Measurements from ENCODE around the gene ACOT4. TPM values are rescaled to one million over a fixed set of nuclear protein-coding genes. Genes with fewer than 3 reads are reported as not detected.
A peak's percentile ranks its signal among the peaks of the same experiment; 100 is the strongest.
"Not testable (repeated sequence)": the region's sequence is repeated elsewhere in the genome, so short reads cannot be mapped to it uniquely, and the experiment has no call there.

ACOT4 gene, protein sequence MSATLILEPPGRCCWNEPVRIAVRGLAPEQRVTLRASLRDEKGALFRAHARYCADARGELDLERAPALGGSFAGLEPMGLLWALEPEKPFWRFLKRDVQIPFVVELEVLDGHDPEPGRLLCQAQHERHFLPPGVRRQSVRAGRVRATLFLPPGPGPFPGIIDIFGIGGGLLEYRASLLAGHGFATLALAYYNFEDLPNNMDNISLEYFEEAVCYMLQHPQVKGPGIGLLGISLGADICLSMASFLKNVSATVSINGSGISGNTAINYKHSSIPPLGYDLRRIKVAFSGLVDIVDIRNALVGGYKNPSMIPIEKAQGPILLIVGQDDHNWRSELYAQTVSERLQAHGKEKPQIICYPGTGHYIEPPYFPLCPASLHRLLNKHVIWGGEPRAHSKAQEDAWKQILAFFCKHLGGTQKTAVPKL
- 1 to 10 TPM; 4.4 to 5.2 TPM for total RNA-seq

- H3K4me3 Mint-ChIP-seq = peak within 1 kb of the TSS; percentile 83 to 85
- H3K27ac Mint-ChIP-seq = peak within 1 kb of the TSS; percentile 40
- peak; percentile 63 to 69 for DNase-seq
- no peaks in the 10 kb centered on the region for H3K9me3 Mint-ChIP-seq
- H3K36me3 Mint-ChIP-seq (ENCODE audit: insufficient read depth in 2 of 2) = no peaks in the 10 kb centered on the region
- peaks cover 19% of the 10 kb centered on the region for H3K4me1 Mint-ChIP-seq (ENCODE audit: low read depth)
- H3K27me3 Mint-ChIP-seq (ENCODE audit: low read depth) = no peaks in the 10 kb centered on the region
- peak; percentile 89 for ATAC-seq (replicated peaks in 1 of 2)
Measured at GRCh38 chr14:73591690-73592449, at the start of gene ACOT4. ACOT4 (plus strand) TSS chr14:73591873; CDS start chr14:73591960, 87 bp downstream.

- H3K4me3 Mint-ChIP-seq; H3K36me3 Mint-ChIP-seq (ENCODE audit: insufficient read depth in 2 of 2); DNase-seq; H3K27ac Mint-ChIP-seq; ATAC-seq (replicated peaks in 1 of 2); H3K4me1 Mint-ChIP-seq (ENCODE audit: low read depth); H3K27me3 Mint-ChIP-seq (ENCODE audit: low read depth); H3K9me3 Mint-ChIP-seq: not testable (repeated sequence)
Measured at GRCh38 chr14:73542961-73543360, 48.7 kb upstream of the ACOT4 start.

DNA sequence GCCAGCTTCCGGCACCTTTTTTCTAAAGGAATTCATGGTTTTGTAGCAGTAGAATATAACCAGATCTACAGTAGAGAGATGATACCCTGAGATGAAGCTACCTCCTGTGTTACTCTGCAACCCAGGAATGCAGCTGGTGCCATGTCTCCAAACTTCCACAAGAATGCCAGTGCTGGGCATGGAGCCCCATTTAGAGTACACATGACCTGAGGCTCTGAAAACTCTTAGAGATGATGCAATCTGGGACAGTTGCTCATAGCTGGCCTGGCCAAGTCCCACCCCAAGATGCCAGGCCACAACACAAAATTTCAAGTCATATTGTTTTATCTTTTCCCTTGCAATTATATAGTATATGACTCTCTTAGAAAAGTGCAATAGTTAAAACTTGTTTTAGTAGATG, 46.3 kb upstream of the ACOT4 start:
- not testable (repeated sequence) for DNase-seq; ATAC-seq (replicated peaks in 1 of 2); H3K4me3 Mint-ChIP-seq; H3K4me1 Mint-ChIP-seq (ENCODE audit: low read depth); H3K36me3 Mint-ChIP-seq (ENCODE audit: insufficient read depth in 2 of 2); H3K9me3 Mint-ChIP-seq; H3K27me3 Mint-ChIP-seq (ENCODE audit: low read depth); H3K27ac Mint-ChIP-seq

DNA sequence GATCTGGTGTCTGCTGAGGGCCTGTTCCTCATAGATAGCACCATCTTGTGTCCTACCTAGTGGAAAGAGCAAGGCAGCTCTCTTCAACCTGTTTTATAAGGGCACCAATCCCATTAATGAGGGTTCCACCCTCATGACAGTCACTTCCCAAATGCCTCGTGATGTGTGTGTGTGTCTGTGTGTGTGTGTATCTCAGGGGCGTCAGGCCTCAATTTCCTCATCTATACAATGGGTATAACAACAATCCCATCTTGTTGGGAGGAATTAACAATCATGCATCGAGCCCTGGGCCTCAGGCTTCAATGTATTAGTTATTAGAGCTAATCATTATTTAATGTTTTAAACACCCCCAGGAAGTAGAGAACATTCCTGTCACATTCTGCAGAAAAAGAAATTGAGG, 42.6 kb upstream of the ACOT4 start:
- H3K9me3 Mint-ChIP-seq; H3K27ac Mint-ChIP-seq; ATAC-seq (replicated peaks in 1 of 2); DNase-seq; H3K4me1 Mint-ChIP-seq (ENCODE audit: low read depth); H3K4me3 Mint-ChIP-seq; H3K27me3 Mint-ChIP-seq (ENCODE audit: low read depth); H3K36me3 Mint-ChIP-seq (ENCODE audit: insufficient read depth in 2 of 2): not testable (repeated sequence)

GRCh38 chr14:73549889-73550524, 41.7 kb upstream of the ACOT4 start:
- ATAC-seq (replicated peaks in 1 of 2); H3K36me3 Mint-ChIP-seq (ENCODE audit: insufficient read depth in 2 of 2); H3K4me3 Mint-ChIP-seq; H3K27me3 Mint-ChIP-seq (ENCODE audit: low read depth); H3K27ac Mint-ChIP-seq; H3K4me1 Mint-ChIP-seq (ENCODE audit: low read depth); H3K9me3 Mint-ChIP-seq; DNase-seq: not testable (repeated sequence)

DNA sequence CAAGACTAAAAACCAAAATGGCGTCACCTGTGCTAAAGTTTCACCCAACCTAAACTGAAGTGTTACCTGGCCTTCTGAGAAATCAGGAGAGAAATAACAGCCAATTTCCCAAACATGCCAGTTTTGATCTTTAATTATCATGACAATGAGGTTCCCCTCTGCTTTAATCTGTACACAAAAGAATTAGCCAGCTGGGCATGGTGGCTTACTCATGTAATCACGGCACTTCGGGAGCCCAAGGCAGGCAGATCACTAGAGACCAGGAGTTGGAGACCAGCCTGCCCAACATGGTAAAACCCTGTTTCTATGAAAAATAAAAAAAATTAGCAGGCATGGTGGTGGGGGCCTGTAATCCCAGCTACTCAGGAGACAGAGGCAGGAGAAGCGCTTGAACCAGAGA, 37.8 kb upstream of the ACOT4 start:
- DNase-seq = no peak
- H3K36me3 Mint-ChIP-seq (ENCODE audit: insufficient read depth in 2 of 2) = no peaks in the 10 kb centered on the region
- no peaks in the 10 kb centered on the region for H3K4me1 Mint-ChIP-seq (ENCODE audit: low read depth)
- ATAC-seq (replicated peaks in 1 of 2) = no peak
- no peaks in the 10 kb centered on the region for H3K27me3 Mint-ChIP-seq (ENCODE audit: low read depth)
- no peak overlapping the region for H3K27ac Mint-ChIP-seq
- H3K9me3 Mint-ChIP-seq = no peaks in the 10 kb centered on the region
- no peak overlapping the region for H3K4me3 Mint-ChIP-seq

DNA sequence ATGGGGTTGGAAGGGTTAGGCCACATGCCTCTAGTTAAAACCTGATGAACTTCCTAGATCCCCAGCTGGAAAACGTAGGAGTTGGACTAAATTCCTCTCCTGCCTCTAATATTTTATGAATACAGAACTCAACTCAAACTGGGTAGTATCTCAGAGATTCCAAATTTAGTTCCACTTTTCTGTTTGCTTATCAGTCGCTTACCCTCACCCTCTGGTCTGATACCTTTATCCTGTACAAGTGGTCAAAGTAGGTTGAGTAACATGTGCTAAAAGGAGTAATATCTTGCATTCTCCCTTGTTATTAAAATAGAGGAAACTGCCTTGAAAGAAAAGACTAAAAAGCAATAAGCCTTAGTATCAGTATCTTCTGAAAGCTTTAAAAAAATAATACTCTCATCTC, 34.5 kb upstream of the ACOT4 start:
- not testable (repeated sequence) for H3K27me3 Mint-ChIP-seq (ENCODE audit: low read depth); H3K4me3 Mint-ChIP-seq; H3K9me3 Mint-ChIP-seq; H3K36me3 Mint-ChIP-seq (ENCODE audit: insufficient read depth in 2 of 2); DNase-seq; H3K4me1 Mint-ChIP-seq (ENCODE audit: low read depth); H3K27ac Mint-ChIP-seq; ATAC-seq (replicated peaks in 1 of 2)

GRCh38 chr14:73558238-73558637, 33.4 kb upstream of the ACOT4 start:
- H3K27ac Mint-ChIP-seq, DNase-seq, H3K4me3 Mint-ChIP-seq: not testable (repeated sequence)

GRCh38 chr14:73562256-73562655, 29.4 kb upstream of the ACOT4 start:
- not testable (repeated sequence) for H3K27me3 Mint-ChIP-seq (ENCODE audit: low read depth); DNase-seq; H3K9me3 Mint-ChIP-seq; H3K27ac Mint-ChIP-seq; ATAC-seq (replicated peaks in 1 of 2); H3K4me3 Mint-ChIP-seq
- Mint-ChIP-seq H3K4me1 (ENCODE audit: low read depth) (peaks cover 22% of the 10 kb centered on the region), H3K36me3 (ENCODE audit: insufficient read depth in 2 of 2) (peaks cover 3 to 15% of the 10 kb centered on the region in 2 donors)

More at GRCh38 chr14:73558238-73558637, 33.4 kb upstream of the ACOT4 start:
- H3K4me1 Mint-ChIP-seq (ENCODE audit: low read depth); H3K27me3 Mint-ChIP-seq (ENCODE audit: low read depth); ATAC-seq (replicated peaks in 1 of 2); H3K9me3 Mint-ChIP-seq; H3K36me3 Mint-ChIP-seq (ENCODE audit: insufficient read depth in 2 of 2): not testable (repeated sequence)

- Mint-ChIP-seq H3K36me3 (ENCODE audit: insufficient read depth in 2 of 2) (peaks cover 5 to 17% of the 10 kb centered on the region in 2 donors), H3K4me1 (ENCODE audit: low read depth) (peaks cover 26% of the 10 kb centered on the region)
- H3K4me3 Mint-ChIP-seq; H3K27me3 Mint-ChIP-seq (ENCODE audit: low read depth); H3K27ac Mint-ChIP-seq; ATAC-seq (replicated peaks in 1 of 2); H3K9me3 Mint-ChIP-seq; DNase-seq: not testable (repeated sequence)
Measured at GRCh38 chr14:73562696-73563095, 29.0 kb upstream of the ACOT4 start.

DNA sequence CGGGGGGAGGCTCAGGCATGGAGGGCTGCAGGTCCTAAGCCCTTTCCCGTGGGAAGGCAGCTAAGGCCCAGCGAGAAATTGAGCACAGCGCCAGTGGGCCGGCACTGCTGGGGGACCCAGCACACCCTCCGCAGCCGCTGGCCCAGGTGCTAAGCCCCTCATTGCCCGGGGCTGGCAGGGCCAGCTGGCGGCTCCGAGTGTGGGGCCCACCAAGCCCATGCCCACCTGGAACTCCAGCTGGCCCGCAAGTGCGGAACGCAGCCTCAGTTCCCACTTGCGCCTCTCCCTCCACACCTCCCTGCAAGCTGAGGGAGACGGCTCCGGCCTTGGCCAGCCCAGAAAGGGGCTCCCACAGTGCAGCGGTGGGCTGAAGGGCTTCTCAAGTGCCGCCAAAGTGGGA, 25.2 kb upstream of the ACOT4 start:
- Mint-ChIP-seq H3K4me1 (ENCODE audit: low read depth) (peaks cover 48% of the 10 kb centered on the region), H3K36me3 (ENCODE audit: insufficient read depth in 2 of 2) (peaks cover 6 to 17% of the 10 kb centered on the region in 2 donors)
- not testable (repeated sequence) for H3K4me3 Mint-ChIP-seq; H3K27me3 Mint-ChIP-seq (ENCODE audit: low read depth); H3K9me3 Mint-ChIP-seq; ATAC-seq (replicated peaks in 1 of 2); H3K27ac Mint-ChIP-seq; DNase-seq

GRCh38 chr14:73566935-73567334, 24.7 kb upstream of the ACOT4 start:
- not testable (repeated sequence) for ATAC-seq (replicated peaks in 1 of 2); H3K27me3 Mint-ChIP-seq (ENCODE audit: low read depth); H3K27ac Mint-ChIP-seq; H3K9me3 Mint-ChIP-seq; DNase-seq
- H3K4me1 Mint-ChIP-seq (ENCODE audit: low read depth) = peaks cover 48% of the 10 kb centered on the region
- H3K4me3 Mint-ChIP-seq = peak overlapping the region; percentile 91 to 97
- peaks cover 6 to 17% of the 10 kb centered on the region in 2 donors for H3K36me3 Mint-ChIP-seq (ENCODE audit: insufficient read depth in 2 of 2)

- Mint-ChIP-seq H3K27ac (peak overlapping the region; percentile 96), H3K4me1 (ENCODE audit: low read depth) (peaks cover 48% of the 10 kb centered on the region)
- no peak for ATAC-seq (replicated peaks in 1 of 2)
Measured at GRCh38 chr14:73567358-73567757, 24.3 kb upstream of the ACOT4 start.

More at GRCh38 chr14:73567358-73567757, 24.3 kb upstream of the ACOT4 start:
- no peak for DNase-seq
- H3K36me3 Mint-ChIP-seq (ENCODE audit: insufficient read depth in 2 of 2) = peaks cover 6 to 19% of the 10 kb centered on the region in 2 donors
- H3K27me3 Mint-ChIP-seq (ENCODE audit: low read depth) = no peaks in the 10 kb centered on the region
- peaks cover 2 to 4% of the 10 kb centered on the region in 2 donors for H3K9me3 Mint-ChIP-seq
- peak overlapping the region; percentile 91 to 97 for H3K4me3 Mint-ChIP-seq
